Panc1 (cell line): Measurements from ENCODE around the gene ZP2. TPM values are rescaled to one million over a fixed set of nuclear protein-coding genes. Genes with fewer than 3 reads are reported as not detected.

Source experiments
- ATAC-seq: fragments of 200-7000 bp; cut with Tn5 transposase; 2 replicates; pipeline ENCODE4 v1.9.1; 2020; ENCODE audit warnings: mild to moderate bottlenecking, moderate library complexity
- BruUV-seq: library from RNA; stranded (reverse); fragments of 400-500 nt; replicated peaks from 2 replicates; lab custom pipeline; 2021; lab: Mats Ljungman, UMichigan
- CTCF ChIA-PET: fragments of 300-600 bp; sonication (Branson Sonifier 250); formaldehyde crosslinking; loops from one replicate; lab custom pipeline; 2022; ENCODE audit warnings: antibody characterized with exemption; lab: Charles Lee
- POLR2A ChIA-PET: fragments of 300-600 bp; sonication (Branson Sonifier 250); formaldehyde crosslinking; loops from one replicate; lab custom pipeline; 2022; ENCODE audit warnings: antibody characterized with exemption; lab: Charles Lee
- DNase-seq: peaks from one replicate; pipeline ENCODE4 v3.0.0-alpha.2; 2010; ENCODE audit warnings: low read depth, low spot score
- H3K27ac ChIP-seq: 2 replicates; pipeline ENCODE4 v1.5.1; 2011; ENCODE audit warnings: mild to moderate bottlenecking, low read length, inconsistent platforms
- H3K27me3 ChIP-seq: fragments of 200-500 bp; sonication (Bioruptor generic); 2 replicates; pipeline ENCODE4 v1.6.0; 2014; ENCODE audit warnings: low read length, inconsistent platforms; ENCODE audit not compliant: control insufficient read depth, insufficient read depth
- H3K36me3 ChIP-seq: fragments of 200-500 bp; sonication (Bioruptor generic); 2 replicates; pipeline ENCODE4 v1.5.1; 2014; ENCODE audit warnings: inconsistent platforms, mild to moderate bottlenecking, low read length, moderate library complexity; ENCODE audit not compliant: control insufficient read depth, insufficient read depth
- H3K4me1 ChIP-seq: 2 replicates; pipeline ENCODE4 v1.5.1; 2011; ENCODE audit warnings: inconsistent platforms, mild to moderate bottlenecking, low read length, moderate library complexity; ENCODE audit not compliant: control insufficient read depth, insufficient read depth
- H3K4me3 ChIP-seq, 2 experiments: 2 replicates each; pipeline ENCODE4 v1.5.1; 2011 to 2012; ENCODE audit warnings: low read depth in 2 of 2, low read length in 2 of 2, mild to moderate bottlenecking in 2 of 2, inconsistent platforms in 1 of 2, moderate library complexity in 1 of 2
- H3K9me3 ChIP-seq: fragments of 200-500 bp; sonication (Bioruptor generic); 2 replicates; pipeline ENCODE4 v1.5.1; 2014; ENCODE audit warnings: low read depth, mild to moderate bottlenecking, inconsistent platforms, low read length, moderate library complexity; ENCODE audit not compliant: control insufficient read depth, insufficient read depth
- CTCF ChIP-seq: fragments of 450-650 bp; IDR thresholded peaks from 2 replicates; pipeline ENCODE4 v1.5.1; 2017; ENCODE audit warnings: mild to moderate bottlenecking
- POLR2AphosphoS5 ChIP-seq: IDR thresholded peaks from 2 replicates; pipeline ENCODE4 v1.6.1; 2012; ENCODE audit warnings: mild to moderate bottlenecking, low read depth, low read length, moderate library complexity
- REST ChIP-seq, 2 experiments: IDR thresholded peaks; 2 replicates each; pipeline ENCODE4 v1.6.1; 2011 to 2012; ENCODE audit warnings: low read depth in 2 of 2, control low read depth in 1 of 2, low read length in 1 of 2, mild to moderate bottlenecking in 1 of 2, moderate library complexity in 1 of 2; ENCODE audit not compliant: insufficient read depth in 1 of 2
- SIN3A ChIP-seq: IDR thresholded peaks from 2 replicates; pipeline ENCODE4 v1.6.1; 2012; ENCODE audit warnings: low read depth, mild to moderate bottlenecking, low read length, moderate library complexity, borderline replicate concordance; ENCODE audit not compliant: insufficient read depth
- TCF7L2 ChIP-seq: IDR thresholded peaks from 2 replicates; pipeline ENCODE4 v1.6.1; 2011; ENCODE audit warnings: mild to moderate bottlenecking, low read depth, low read length, inconsistent platforms
- in situ Hi-C: cut with HindIII; loops from 2 replicates; pipeline ENCODE4 v1.10.0; 2016; ENCODE audit warnings: low sequenced_read_pairs, low pct_unique_long_range_greater_than_20kb
- intact Hi-C: fragments of 100-400 bp; cut with micrococcal nuclease; formaldehyde crosslinking; loops from one replicate; pipeline ENCODE4 v1.10.0; 2022; ENCODE audit not compliant: unreplicated experiment
- total RNA-seq: library from RNA; stranded (reverse); gene quantifications from one replicate; pipeline ENCODE4 v1.2.1, GENCODE V29; 2021; ENCODE audit not compliant: unreplicated experiment

ZP2 gene
- total RNA-seq, 1 experiment from 2014 or later: not detected

- intact Hi-C loops (loop anchor here (5.0 kb wide), 1 partner anchor 143 kb away; no protein-coding TSS in a partner anchor), in situ Hi-C loops (no loop called here)
- Histone ChIP-seq H3K36me3 (no peaks in the 10 kb centered on the region; the same call in 1 of the 2 replicates), H3K4me1 (peaks cover 3% of the 10 kb centered on the region; the same call in 1 of the 2 replicates), H3K9me3 (no peaks in the 10 kb centered on the region), H3K4me3 (peak overlapping the region; percentile 61 to 76), H3K27me3 (no peaks in the 10 kb centered on the region), H3K27ac (peak overlapping the region; percentile 29)
- ATAC-seq: peak; percentile 60
- no TSS peak for BruUV-seq
- ChIA-PET POLR2A (interaction anchor here (0.7 kb wide), 1 partner anchor 141 kb away, joined by 6 read pairs; no protein-coding TSS in a partner anchor), CTCF (interaction anchor here (0.6 to 1.8 kb wide), 3 partner anchors 10 to 141 kb away, joined by 3 to 7 read pairs (median 4); no protein-coding TSS in a partner anchor)
- TF ChIP-seq REST (IDR thresholded peaks at IDR 0.05; ENCODE audit: insufficient read depth in 1 of 2, low read depth in 2 of 2, low read length in 1 of 2) (no peak), POLR2AphosphoS5 (no peak), TCF7L2 (no peak), SIN3A (no peak), CTCF (no peak)
- no peak for DNase-seq
Measured at GRCh38 chr16:21159281-21159951, 52.0 kb downstream of the ZP2 start.

- POLR2A ChIA-PET: interaction anchor here (0.7 kb wide), 1 partner anchor 142 kb away, joined by 6 read pairs; no protein-coding TSS in a partner anchor
- no TSS peak for BruUV-seq
- ATAC-seq (peak; percentile 95), DNase-seq (no peak)
- intact Hi-C loops (loop anchor here (5.0 kb wide), 1 partner anchor 144 kb away; no protein-coding TSS in a partner anchor), in situ Hi-C loops (no loop called here)
- no peak for TF ChIP-seq TCF7L2
- no peak for TF ChIP-seq REST (IDR thresholded peaks at IDR 0.05; ENCODE audit: insufficient read depth in 1 of 2, low read depth in 2 of 2, low read length in 1 of 2)
- TF ChIP-seq POLR2AphosphoS5: no peak
- TF ChIP-seq SIN3A: no peak
- TF ChIP-seq CTCF: no peak
- H3K36me3 ChIP-seq: no peaks in the 10 kb centered on the region; the same call in 1 of the 2 replicates
- peak within 1 kb of the TSS; percentile 65 for H3K27ac ChIP-seq
- H3K9me3 ChIP-seq: no peaks in the 10 kb centered on the region
- H3K4me3 ChIP-seq: peak within 1 kb of the TSS; percentile 61 to 76
- H3K4me1 ChIP-seq: peaks cover 3% of the 10 kb centered on the region; the same call in 1 of the 2 replicates
- no peaks in the 10 kb centered on the region for H3K27me3 ChIP-seq
- CTCF ChIA-PET: interaction anchor here (0.7 to 1.8 kb wide), 2 partner anchors 9 to 142 kb away, joined by 4 to 7 read pairs; no protein-coding TSS in a partner anchor
Measured at GRCh38 chr16:21158208-21159110, 52.9 kb downstream of the ZP2 start, which contains the start of gene LDAF1. Gene LDAF1 (plus strand): TSS chr16:21158674. CDS start chr16:21161183, 2,509 bp downstream.
